Measurements from ENCODE around the gene FAM107B. TPM values are rescaled to one million over a fixed set of nuclear protein-coding genes. Genes with fewer than 3 reads are reported as not detected.

The FAM107B gene
- total and polyA plus RNA-seq, 2 of the 13 experiments (the other 11 are each of a cell fraction or from before 2014, with no cell fraction given), result 15.7 to 24.8 TPM

DNA sequence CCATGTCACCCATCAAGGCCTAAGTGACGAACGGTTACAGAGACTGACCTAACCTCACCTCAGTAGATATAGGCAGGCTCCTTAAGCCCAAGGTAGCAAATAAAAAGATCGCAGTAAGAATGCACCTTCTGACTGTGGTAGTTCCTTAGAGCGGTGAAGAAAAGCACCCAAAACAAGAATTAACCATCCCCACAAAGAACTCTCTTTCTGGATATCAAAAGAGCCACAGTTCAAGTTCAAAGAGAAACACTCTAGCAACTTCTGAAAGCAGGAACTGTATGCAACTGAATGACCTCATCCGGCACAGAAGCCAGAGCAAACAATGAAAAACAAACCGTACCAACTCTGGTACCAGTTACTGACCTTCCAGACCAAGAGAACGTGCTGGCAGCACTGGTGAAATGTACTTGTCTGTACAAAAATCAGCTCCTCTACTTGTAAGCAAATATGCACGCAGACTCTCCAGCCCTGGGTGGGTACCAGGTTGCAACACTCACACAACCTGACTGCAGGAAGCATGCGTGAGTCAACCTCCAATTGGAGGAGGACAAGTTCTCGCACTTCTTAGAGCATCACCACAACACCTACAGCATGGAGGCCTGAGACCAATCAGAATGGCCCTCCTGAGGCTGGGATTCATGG lies 202.7 kb downstream of the FAM107B start (continued):
- TF ChIP-seq SOX6 (IDR thresholded peaks at IDR 0.05) (no peak), SOX6 (CRISPR knock-in tag; IDR thresholded peaks at IDR 0.05) (peak; percentile 88), GATAD1 (CRISPR knock-in tag; IDR thresholded peaks at IDR 0.05) (peak; percentile 65), PCBP1 (IDR thresholded peaks at IDR 0.05; ENCODE audit: borderline replicate concordance, low read depth, low read length) (no peak), KAT8 (CRISPR knock-in tag; IDR thresholded peaks at IDR 0.05) (peak; percentile 53; the same call in 1 of the 2 replicates), NR2C2 (CRISPR knock-in tag; IDR thresholded peaks at IDR 0.05; ENCODE audit: borderline replicate concordance) (peak; percentile 35; the same call in 1 of the 2 replicates)
- TF ChIP-seq, protein P1, sequence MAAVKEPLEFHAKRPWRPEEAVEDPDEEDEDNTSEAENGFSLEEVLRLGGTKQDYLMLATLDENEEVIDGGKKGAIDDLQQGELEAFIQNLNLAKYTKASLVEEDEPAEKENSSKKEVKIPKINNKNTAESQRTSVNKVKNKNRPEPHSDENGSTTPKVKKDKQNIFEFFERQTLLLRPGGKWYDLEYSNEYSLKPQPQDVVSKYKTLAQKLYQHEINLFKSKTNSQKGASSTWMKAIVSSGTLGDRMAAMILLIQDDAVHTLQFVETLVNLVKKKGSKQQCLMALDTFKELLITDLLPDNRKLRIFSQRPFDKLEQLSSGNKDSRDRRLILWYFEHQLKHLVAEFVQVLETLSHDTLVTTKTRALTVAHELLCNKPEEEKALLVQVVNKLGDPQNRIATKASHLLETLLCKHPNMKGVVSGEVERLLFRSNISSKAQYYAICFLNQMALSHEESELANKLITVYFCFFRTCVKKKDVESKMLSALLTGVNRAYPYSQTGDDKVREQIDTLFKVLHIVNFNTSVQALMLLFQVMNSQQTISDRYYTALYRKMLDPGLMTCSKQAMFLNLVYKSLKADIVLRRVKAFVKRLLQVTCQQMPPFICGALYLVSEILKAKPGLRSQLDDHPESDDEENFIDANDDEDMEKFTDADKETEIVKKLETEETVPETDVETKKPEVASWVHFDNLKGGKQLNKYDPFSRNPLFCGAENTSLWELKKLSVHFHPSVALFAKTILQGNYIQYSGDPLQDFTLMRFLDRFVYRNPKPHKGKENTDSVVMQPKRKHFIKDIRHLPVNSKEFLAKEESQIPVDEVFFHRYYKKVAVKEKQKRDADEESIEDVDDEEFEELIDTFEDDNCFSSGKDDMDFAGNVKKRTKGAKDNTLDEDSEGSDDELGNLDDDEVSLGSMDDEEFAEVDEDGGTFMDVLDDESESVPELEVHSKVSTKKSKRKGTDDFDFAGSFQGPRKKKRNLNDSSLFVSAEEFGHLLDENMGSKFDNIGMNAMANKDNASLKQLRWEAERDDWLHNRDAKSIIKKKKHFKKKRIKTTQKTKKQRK (IDR thresholded peaks at IDR 0.05; ENCODE audit: low read length), result no peak
- TF ChIP-seq, protein P2, sequence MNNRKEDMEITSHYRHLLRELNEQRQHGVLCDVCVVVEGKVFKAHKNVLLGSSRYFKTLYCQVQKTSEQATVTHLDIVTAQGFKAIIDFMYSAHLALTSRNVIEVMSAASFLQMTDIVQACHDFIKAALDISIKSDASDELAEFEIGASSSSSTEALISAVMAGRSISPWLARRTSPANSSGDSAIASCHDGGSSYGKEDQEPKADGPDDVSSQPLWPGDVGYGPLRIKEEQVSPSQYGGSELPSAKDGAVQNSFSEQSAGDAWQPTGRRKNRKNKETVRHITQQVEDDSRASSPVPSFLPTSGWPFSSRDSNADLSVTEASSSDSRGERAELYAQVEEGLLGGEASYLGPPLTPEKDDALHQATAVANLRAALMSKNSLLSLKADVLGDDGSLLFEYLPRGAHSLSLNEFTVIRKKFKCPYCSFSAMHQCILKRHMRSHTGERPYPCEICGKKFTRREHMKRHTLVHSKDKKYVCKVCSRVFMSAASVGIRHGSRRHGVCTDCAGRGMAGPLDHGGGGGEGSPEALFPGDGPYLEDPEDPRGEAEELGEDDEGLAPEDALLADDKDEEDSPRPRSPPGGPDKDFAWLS (CRISPR knock-in tag; IDR thresholded peaks at IDR 0.05; ENCODE audit: borderline replicate concordance), result no peak
- TF ChIP-seq, protein P3, sequence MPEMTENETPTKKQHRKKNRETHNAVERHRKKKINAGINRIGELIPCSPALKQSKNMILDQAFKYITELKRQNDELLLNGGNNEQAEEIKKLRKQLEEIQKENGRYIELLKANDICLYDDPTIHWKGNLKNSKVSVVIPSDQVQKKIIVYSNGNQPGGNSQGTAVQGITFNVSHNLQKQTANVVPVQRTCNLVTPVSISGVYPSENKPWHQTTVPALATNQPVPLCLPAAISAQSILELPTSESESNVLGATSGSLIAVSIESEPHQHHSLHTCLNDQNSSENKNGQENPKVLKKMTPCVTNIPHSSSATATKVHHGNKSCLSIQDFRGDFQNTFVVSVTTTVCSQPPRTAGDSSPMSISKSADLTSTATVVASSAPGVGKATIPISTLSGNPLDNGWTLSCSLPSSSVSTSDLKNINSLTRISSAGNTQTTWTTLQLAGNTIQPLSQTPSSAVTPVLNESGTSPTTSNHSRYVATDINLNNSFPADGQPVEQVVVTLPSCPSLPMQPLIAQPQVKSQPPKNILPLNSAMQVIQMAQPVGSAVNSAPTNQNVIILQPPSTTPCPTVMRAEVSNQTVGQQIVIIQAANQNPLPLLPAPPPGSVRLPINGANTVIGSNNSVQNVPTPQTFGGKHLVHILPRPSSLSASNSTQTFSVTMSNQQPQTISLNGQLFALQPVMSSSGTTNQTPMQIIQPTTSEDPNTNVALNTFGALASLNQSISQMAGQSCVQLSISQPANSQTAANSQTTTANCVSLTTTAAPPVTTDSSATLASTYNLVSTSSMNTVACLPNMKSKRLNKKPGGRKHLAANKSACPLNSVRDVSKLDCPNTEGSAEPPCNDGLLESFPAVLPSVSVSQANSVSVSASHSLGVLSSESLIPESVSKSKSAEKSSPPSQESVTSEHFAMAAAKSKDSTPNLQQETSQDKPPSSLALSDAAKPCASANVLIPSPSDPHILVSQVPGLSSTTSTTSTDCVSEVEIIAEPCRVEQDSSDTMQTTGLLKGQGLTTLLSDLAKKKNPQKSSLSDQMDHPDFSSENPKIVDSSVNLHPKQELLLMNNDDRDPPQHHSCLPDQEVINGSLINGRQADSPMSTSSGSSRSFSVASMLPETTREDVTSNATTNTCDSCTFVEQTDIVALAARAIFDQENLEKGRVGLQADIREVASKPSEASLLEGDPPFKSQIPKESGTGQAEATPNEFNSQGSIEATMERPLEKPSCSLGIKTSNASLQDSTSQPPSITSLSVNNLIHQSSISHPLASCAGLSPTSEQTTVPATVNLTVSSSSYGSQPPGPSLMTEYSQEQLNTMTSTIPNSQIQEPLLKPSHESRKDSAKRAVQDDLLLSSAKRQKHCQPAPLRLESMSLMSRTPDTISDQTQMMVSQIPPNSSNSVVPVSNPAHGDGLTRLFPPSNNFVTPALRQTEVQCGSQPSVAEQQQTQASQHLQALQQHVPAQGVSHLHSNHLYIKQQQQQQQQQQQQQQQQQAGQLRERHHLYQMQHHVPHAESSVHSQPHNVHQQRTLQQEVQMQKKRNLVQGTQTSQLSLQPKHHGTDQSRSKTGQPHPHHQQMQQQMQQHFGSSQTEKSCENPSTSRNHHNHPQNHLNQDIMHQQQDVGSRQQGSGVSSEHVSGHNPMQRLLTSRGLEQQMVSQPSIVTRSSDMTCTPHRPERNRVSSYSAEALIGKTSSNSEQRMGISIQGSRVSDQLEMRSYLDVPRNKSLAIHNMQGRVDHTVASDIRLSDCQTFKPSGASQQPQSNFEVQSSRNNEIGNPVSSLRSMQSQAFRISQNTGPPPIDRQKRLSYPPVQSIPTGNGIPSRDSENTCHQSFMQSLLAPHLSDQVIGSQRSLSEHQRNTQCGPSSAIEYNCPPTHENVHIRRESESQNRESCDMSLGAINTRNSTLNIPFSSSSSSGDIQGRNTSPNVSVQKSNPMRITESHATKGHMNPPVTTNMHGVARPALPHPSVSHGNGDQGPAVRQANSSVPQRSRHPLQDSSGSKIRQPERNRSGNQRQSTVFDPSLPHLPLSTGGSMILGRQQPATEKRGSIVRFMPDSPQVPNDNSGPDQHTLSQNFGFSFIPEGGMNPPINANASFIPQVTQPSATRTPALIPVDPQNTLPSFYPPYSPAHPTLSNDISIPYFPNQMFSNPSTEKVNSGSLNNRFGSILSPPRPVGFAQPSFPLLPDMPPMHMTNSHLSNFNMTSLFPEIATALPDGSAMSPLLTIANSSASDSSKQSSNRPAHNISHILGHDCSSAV (CRISPR knock-in tag; IDR thresholded peaks at IDR 0.05; ENCODE audit: borderline replicate concordance), result no peak
- TF ChIP-seq, protein P4, sequence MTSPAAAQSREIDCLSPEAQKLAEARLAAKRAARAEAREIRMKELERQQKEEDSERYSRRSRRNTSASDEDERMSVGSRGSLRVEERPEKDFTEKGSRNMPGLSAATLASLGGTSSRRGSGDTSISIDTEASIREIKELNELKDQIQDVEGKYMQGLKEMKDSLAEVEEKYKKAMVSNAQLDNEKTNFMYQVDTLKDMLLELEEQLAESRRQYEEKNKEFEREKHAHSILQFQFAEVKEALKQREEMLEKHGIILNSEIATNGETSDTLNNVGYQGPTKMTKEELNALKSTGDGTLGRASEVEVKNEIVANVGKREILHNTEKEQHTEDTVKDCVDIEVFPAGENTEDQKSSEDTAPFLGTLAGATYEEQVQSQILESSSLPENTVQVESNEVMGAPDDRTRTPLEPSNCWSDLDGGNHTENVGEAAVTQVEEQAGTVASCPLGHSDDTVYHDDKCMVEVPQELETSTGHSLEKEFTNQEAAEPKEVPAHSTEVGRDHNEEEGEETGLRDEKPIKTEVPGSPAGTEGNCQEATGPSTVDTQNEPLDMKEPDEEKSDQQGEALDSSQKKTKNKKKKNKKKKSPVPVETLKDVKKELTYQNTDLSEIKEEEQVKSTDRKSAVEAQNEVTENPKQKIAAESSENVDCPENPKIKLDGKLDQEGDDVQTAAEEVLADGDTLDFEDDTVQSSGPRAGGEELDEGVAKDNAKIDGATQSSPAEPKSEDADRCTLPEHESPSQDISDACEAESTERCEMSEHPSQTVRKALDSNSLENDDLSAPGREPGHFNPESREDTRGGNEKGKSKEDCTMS (CRISPR knock-in tag; conservative IDR thresholded peaks at IDR 0.05), result no peak
